Retina (tissue), 1 donor: ENCODE measurements around the gene TBXT.
A peak's percentile ranks its signal among the peaks of the same experiment; 100 is the strongest.
"Not testable (repeated sequence)": the region's sequence is repeated elsewhere in the genome, so short reads cannot be mapped to it uniquely, and the experiment has no call there.

Experiments used
- DNase-seq: peaks from one replicate; pipeline ENCODE4 v3.0.0-alpha.2; 2016

TBXT gene, protein sequence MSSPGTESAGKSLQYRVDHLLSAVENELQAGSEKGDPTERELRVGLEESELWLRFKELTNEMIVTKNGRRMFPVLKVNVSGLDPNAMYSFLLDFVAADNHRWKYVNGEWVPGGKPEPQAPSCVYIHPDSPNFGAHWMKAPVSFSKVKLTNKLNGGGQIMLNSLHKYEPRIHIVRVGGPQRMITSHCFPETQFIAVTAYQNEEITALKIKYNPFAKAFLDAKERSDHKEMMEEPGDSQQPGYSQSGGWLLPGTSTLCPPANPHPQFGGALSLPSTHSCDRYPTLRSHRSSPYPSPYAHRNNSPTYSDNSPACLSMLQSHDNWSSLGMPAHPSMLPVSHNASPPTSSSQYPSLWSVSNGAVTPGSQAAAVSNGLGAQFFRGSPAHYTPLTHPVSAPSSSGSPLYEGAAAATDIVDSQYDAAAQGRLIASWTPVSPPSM

DNA sequence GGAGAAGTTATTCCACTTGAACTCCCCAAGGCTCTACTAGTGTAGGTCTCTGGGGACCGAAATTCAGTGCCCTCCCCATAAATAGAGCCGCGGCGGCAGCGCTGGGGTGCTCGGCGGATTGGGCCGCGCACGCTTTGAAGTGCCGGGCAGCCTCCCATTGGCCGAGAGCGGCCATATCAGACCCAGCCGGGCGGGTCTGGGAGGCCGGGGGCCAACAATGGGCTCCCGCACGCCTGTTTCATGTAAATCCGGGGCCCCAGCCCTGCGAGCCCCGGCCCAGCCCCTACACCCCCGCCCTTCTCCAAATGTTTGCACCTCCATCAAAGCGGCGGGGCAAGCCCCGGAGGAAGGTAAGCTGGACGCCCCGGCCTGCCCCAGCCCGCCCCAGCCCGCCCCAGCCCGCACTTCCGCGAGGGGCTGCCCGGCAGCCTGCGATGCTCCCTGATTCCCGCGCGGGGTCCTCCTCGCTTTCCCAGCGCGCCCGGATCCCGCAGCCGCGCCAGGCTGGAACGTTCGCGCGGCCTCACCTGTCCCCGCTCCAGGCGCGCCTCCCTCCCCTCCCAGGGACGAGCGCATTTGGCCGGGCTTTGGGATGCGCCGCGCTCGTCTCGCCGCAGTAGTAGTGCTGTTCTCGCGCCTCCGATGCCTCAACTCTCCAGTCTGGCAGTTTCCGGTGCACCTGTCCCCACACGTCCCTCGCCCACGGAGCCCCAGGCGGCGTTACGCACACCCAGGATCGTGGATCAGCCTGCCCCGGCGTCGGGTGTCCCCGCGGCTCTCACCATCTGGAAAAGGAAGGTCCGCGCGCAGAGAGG is at the start of gene TBXT:
Gene TBXT (minus strand): TSS at position 51 of the 815 bp plus-strand sequence. CDS start 260 bp downstream, outside the sequence.
- peak; percentile 58 for DNase-seq

DNA sequence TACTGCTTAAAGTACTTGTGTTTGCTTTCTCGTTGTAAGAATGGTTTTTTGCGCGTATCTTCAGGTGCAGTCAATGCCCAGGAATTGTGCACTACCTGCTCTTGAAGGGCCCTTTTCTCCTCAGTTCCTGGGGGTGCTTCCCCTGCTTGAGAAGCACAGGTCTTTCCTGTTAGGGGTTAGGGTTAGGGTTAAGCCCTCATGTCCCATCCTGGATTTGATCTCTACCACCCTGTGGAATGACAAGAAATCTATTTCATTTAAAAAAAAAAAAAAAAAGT is 39.6 kb upstream of the TBXT start:
- DNase-seq = no peak

DNA sequence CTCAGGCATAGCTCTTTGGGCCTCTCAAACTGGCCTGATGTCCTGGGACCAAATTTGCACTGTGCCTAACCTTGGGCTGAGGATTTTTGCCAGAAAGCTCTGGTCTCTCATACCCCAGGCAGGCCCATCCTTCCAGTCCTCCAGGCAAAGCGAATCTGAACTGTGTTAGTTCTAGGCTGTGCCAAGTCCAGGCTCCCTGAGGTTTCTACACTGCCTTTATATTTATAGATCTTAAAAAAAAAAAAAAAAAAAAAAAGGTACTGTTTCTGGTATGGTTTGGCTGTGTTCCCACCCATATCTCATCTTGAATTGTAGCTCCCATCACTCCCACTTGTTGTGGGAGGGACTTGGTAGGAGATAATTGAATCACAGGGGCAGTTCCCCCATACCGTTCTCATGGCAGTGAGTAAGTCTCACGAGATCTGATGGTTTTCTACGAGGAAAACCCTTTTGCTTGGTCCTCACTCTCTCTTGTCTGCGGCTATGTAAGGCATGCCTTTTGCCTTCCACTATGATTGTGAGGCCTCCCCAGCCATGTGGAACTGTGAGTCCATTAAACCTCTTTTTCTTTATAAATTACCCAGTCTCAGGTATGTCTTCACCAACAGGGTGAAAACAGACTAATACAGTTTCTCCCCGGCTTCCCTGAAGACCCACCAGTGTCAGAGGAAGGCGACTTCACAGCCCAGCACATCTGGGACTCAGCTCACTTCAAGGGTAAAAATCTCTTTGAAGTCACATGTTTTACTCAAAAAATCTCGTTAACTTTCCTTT is 39.0 kb upstream of the TBXT start:
- no peak for DNase-seq

DNA sequence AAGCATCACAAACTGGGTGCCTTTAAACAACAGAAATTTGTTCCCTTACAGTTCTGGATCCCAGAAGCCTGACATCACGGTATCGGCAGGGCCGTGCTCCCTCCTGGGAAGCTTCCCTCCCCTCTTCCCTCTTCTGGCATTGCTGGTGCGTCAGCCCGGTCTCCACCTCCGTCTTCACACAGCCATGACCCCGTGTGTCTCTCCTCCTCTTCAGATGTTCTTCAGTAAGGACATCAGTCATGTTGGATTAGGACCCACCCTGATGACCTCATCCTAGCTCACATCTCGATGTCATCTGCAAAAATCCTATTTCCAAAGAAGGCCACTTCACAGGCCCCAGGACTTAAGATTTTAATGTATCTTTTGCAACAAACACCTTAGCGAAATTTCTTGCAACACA is 38.4 kb upstream of the TBXT start:
- DNase-seq = no peak

DNA sequence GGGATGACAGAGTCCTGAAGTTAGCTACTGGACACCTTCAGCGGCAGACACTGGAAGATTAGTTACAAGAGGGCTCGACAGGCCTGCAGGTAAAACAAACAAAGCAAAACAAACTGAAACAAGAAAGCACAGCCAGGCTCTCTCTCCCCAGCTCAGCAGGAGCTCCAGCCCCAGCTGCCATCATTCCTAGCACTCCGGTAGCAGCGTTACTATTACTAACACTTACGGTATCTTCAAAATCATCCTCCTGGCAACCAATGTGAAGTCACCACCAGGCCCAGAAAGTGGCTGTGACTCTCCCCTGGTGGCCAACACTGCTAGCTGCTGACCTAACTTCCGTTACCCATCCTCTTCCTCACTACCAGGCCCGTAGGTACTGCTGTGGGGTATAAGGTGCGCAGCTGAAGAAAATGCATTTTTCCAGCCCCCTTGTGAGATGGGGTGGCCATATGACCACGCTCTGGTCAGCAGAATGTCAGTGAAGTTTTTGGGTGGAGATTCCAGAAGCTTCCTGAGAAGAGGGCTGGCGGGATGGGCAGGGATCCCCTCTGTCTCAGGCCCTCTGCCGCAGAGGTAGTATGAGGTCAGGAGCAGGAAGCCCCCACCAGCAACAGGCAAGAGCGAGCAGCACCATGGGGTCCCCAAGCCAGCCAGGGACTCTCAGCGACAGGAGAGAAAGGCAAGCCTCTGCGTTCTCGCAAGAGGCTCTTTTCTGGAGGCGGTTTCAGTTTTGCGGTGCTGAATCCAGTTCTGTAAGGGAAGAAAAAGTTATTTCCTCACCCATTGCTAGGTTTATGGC is 37.4 kb upstream of the TBXT start:
- no peak for DNase-seq

DNA sequence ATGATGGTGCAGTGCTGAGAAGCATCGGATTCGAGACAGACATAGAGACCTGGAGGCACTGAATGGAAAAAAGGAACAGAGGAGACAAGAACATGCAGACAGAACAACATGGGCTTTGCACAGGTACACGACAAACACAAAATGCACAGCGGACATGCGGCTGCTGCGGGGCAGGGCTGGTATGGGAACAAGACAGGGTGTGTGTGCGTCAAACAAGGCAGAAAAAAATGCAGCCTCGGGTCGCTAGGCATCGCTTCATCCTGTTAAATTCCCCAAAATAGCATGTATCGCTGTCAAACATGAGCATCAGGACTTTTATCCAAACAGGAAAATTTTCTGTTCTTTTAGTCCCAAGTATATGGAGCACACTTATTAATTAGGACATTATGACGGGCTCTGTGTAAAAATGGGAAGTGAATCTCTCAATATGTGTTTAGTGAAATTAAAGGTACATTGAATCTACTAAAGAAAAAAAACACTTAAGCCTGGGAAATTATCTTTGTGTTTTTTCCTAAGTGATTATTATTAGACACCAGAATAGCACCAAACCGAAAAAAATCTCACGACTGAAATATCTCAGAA is 36.1 kb upstream of the TBXT start:
- no peak for DNase-seq

DNA sequence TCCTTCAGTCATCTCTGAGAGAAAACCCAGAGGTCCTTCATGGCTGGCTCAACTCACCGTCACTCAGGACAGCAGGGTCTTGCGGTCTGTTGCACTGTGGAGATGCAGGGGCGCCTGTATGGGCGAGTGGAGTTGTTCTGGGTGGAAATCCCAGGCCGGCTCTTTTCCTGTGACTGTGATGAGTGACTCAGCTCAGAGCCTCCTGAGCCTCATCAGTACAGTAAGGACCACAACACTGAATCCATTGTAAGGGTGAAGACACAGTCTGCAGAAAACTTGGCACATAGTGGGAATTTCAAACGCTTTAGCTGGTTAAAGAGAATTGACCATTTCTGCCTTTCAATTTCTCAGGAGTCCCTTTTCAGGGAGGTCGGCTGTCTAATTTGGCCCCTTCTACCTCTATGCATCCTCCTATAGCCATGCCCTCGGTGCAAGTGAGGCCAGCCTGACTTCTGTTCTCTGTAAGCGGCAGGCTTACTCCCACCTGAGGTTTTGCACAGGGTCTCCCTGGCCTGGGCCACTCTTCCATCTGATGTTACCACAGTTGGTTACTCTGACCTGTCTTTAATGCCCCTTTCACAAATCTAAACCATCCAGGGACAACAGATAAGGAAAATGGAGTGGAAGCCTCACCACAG is 35.5 kb upstream of the TBXT start:
- no peak for DNase-seq

DNA sequence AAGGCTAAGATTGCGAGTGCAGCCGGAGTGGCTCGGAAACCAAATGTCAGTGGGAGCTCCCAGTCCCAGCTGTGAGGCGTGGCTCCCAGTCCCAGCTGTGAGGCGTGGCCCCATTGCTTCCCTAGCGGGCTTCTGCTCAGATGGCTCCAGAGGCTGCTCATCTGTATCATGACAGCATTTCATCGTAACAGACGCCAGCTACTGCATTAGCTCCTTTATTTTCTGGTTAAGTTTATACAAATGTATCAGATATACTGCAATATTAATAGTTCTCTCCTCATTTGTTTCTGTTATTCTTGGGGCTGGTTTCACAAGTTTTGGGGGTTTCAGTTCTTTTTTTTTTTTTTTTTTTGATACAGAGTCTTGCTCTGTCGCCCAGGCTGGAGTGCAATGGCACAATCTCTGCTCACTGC is 34.7 kb upstream of the TBXT start:
- no peak for DNase-seq

DNA sequence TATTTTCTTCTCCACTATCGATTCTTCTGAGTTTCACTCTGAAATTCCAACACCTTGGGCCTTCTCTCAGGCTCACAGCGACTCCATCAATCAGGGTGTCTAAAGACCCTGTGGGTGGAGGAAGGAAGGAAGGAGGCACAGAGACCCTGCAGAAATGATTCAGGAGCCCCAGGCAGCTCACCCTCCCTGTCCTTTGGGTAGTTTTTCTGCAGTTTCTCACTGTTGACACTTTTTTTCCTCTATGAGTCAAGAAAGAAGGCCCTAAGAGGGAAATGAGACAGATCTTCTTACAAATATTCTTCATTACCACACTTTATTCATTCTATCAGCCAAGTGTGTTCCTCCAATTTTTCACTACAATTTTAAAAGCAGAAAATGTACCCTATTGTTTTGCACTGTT is 34.2 kb upstream of the TBXT start:
- DNase-seq = no peak

DNA sequence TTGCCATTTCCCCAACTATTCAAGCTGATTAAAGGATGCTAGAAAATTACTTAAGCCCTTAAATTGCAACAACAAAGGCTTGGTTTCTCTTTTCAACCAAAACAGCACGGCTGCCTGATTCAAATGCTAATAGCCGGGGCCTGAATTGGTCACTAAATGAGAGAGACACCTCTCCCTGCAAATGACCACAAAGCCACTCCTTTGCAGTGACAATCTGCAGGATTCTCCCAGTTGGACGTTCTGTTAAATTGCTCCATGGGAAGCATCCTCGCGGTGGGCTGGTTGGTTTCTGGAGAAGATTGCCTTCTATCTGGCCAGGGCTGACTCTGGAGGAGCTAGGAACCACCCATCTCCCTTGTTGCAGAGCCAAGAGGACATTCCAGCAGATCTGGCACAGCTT is 29.7 kb upstream of the TBXT start:
- no peak for DNase-seq

DNA sequence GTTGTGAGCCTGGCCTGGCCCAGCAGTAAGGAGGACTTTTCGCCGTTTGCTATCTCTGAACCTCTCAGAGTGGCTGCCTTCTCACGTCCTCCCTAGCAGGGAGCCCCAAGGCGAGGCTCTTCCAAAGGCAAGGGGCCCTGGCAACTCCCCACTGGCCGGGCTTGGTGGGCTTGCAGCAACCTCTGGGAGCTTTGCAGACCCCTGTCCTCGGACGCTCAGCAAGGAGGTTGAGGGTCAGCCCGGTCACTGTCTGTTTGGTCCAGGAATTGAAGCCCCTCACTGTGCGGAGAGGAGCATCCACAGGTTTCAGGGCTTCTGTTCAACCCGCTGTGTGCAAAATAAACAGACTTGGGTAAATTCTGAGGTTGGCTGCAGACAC is 28.2 kb upstream of the TBXT start:
- no peak for DNase-seq

DNA sequence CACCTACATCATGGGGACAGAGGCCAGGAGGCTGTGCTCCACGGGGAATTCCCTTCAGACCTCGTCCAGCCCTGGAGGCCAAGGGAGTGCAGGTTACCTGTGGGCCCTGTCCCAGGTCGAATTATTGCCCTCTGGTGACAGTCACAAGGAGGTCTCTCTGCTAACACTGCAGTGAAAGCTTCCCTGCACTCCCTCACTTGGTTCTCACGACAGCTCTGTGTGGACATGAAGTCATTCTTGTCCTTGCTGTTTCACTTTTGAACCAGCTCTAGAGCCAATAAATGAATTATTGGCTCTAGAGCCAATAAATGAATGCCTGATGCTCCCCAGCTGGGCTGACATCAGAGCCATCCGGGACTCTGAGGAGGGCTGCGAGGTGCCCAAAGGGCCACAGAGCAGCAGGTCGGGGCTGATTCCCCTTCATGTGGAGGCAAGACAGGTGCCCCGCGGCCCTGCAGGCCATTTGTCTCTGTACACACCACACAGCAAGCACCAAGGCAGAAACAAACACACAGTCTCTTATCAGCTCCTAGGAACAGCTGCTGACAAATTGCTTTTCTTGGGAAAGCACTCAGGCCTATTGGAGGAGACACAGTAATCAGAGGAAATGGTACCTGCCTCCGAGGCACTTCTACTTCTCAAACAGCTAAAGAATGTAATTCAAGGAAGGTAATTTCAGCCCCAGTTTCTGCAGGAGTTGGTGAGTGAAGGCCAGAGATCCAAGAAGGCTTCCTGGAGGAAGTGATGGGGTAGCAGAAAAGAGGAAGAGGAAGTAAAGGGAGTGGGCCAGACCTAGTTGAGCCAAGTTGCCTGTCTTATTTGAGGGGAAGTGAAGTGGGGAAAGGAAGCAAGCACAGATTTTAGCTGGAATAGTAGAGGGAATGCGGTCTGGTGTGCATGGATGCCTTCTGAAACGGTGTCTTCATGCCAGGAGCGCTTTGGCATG is 27.5 kb upstream of the TBXT start:
- no peak for DNase-seq

DNA sequence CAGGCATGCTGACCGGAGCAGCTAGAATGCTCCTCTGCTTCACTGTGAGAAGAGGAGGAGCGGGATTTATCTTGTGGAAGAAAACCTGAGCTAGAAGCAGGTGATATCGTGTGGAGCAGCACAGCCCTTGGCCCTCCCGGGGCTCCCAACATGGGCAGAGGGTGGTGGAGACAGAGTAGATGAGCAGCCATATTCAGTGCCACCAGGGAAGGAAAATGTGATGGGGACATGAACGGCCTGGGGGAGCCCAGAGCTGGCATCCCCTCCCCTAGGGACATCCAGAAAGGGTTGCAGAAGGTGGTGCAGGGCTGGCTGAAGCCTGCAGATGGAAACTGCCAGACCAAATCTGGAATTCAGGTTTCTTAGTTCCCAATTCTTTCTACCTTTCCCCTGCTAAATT is 24.9 kb upstream of the TBXT start:
- DNase-seq = no peak

DNA sequence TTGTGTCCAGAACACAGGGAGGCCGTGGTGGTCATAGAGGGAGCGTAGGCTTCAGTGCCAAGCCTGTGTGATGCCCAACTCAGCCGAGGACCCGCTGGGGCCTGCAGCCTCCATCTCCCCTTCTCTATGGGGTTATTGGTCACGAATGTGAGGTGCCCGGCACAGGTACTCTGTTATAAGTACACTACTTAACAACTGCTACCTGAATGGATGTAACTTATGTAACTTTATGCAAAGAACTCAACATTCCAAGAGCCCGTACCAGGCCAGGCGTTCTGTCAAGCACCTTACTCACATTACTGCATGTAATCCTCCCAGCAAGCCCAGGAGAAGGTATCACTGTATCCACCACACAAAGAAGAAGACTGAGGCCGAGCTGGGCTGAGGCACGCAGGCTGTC is 24.5 kb upstream of the TBXT start:
- DNase-seq = no peak

DNA sequence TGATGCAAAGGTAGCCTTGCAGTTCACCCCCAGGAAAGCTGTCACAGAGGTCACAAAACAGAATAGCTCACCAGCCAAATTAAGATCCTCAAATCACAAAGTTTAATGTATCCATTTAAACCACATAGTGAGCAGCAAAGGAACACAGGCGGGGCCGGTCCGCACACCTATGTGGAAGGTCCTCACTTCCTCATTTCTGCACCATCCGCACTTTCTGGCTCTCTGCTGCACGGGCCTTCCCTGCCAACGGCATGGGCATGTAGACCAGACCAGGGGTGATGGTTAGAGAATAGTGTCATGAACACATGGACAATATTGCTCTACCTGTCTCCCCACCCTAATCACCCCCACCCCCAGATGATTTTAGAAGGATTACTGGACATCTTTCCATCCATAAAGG is 12.1 kb upstream of the TBXT start:
- no peak for DNase-seq

DNA sequence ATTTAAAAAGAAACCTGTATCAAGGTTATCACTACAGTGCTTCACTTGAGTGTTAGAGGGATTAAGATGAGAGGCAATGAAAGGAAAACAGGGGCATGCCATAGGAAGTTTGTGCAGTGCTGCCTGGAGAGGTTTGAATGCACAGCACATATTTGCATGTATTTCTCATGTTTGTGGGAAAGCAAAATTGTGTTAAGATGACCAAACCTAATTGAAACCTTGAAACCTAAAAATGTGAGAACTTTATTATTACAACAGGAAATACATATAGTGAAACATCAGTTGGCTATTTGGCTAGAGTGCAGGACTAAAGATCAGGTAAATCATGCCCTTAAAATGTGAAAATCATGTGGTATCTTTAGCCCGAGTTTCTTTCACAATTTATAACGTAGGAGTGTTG is 8.5 kb upstream of the TBXT start:
- no peak for DNase-seq

DNA sequence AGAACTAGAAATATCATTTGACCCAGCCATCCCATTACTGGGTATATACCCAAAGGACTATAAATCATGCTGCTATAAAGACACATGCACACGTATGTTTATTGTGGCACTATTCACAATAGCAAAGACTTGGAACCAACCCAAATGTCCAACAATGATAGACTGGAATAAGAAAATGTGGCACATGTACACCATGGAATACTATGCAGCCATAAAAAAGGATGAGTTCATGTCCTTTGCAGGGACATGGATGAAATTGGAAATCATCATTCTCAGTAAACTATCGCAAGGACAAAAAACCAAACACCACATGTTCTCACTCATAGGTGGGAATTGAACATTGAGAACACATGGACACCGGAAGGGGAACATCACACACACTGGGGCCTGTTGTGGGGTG is 7.4 kb upstream of the TBXT start:
- DNase-seq = not testable (repeated sequence)

DNA sequence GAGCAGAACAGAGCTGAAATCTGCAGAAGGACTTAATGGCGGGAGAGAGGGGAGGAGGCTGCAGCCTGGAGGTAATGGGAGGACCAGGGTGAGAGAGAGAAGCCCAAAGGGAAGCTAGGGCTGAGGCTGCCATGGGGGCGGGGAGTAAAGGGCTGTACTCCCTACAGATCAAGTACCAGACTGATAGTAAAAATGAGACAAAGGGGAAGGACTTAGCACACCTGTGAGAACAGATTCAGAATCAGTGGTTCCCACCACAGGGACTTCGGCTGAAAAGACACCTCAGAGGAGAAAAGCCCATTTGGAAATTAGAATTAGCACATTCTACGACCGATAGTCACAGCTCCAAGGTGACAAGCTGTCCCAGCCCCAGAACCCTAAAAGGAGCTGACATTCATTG is 6.4 kb upstream of the TBXT start:
- no peak for DNase-seq

DNA sequence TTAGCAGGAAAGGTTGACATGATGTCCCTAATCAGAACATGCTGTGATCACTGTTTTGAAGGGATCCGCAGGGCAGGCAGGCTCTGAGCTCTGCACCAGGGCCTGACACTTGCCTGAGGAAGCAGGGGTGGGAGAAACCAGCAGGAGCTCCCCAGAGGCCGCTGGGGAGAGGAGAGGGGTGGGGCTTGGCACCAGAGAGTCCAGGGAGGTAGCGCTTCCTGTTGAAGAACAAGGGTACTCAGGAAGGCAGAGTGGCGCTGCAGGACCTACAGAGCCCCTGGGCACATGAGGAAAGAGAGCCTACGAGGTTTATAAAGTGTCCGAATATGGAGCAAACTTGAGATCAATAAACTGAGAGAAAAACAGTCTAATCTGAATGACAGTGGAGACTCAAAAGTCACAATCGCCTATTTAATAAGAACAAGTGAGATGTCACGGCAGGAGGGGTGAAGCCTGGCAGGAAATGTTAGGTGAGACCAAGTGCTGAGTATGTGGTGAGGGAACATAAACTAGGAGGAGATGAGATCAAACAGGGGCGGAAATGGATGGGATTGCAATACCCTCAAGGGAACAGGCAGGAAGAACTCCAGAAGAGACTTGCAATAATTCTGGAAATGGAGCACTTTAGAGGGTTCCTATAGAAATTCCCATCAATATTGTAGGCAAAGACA is 5.8 kb upstream of the TBXT start:
- peak; percentile 38 for DNase-seq

DNA sequence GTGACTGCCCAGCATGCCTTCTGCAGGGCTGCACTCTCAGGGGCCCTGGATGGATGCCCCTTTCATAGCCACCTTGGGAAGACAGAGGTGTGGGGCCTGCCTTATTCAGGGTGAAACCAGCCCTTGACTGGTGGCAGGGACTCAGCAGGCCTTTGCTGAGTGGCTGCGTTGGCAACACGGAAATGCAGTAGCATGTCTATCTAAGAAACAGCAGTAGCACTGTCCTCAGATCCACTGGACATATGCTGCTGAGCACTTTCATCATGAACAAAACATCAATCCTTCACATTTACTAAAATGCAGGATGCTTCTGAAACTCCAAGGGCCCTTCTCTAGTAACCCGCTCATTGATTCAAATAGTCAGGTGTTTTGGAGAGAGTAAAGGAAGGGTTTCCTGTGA is 4.9 kb upstream of the TBXT start:
- no peak for DNase-seq
